GM18858 (cell line): ENCODE measurements around the gene ATP4A.

Experiments
- ATAC-seq: cut with Tn5 transposase; IDR thresholded peaks from one replicate; pipeline ENCODE4 v1.9.1; 2021; ENCODE audit not compliant: unreplicated experiment

ATP4A gene

GRCh38 chr19:35566738-35567137 lies 3.3 kb upstream of the ATP4A start:
- ATAC-seq: no peak

- no peak for ATAC-seq
These were observed 1.8 kb upstream of the ATP4A start for GRCh38 chr19:35565016-35565856.

- no peak for ATAC-seq
These were observed 682 bp downstream of the ATP4A start for GRCh38 chr19:35562776-35563175.

GRCh38 chr19:35562336-35562735 lies 1.1 kb downstream of the ATP4A start:
- ATAC-seq: no peak

GRCh38 chr19:35561436-35561835 lies 2.0 kb downstream of the ATP4A start:
- ATAC-seq: no peak

- no peak for ATAC-seq
These were observed 2.8 kb downstream of the ATP4A start for GRCh38 chr19:35560677-35561076.

- ATAC-seq: no peak
These were observed 3.2 kb downstream of the ATP4A start for GRCh38 chr19:35560271-35560670.

GRCh38 chr19:35559781-35560180 lies 3.7 kb downstream of the ATP4A start:
- ATAC-seq: no peak

- no peak for ATAC-seq
These were observed 4.2 kb downstream of the ATP4A start for GRCh38 chr19:35559281-35559659.

- no peak for ATAC-seq
These were observed 4.8 kb downstream of the ATP4A start for GRCh38 chr19:35558400-35559280.

- no peak for ATAC-seq
These were observed 5.7 kb downstream of the ATP4A start for GRCh38 chr19:35557539-35558399.

- no peak for ATAC-seq
These were observed 6.5 kb downstream of the ATP4A start for GRCh38 chr19:35556846-35557538.

GRCh38 chr19:35556025-35556590 lies 7.3 kb downstream of the ATP4A start:
- ATAC-seq: no peak

- ATAC-seq: no peak
These were observed 8.0 kb downstream of the ATP4A start for GRCh38 chr19:35555301-35556005.

- no peak for ATAC-seq
These were observed 9.4 kb downstream of the ATP4A start for GRCh38 chr19:35554076-35554475.

GRCh38 chr19:35553385-35554000 lies 10.0 kb downstream of the ATP4A start:
- ATAC-seq: no peak

- no peak for ATAC-seq
These were observed 10.7 kb downstream of the ATP4A start for GRCh38 chr19:35552534-35553384.

GRCh38 chr19:35551091-35551810 lies 12.2 kb downstream of the ATP4A start:
- no peak for ATAC-seq
